Mesothelial cell of epicardium (in vitro differentiated cells): ENCODE measurements around the gene SERINC5. TPM values are rescaled to one million over a fixed set of nuclear protein-coding genes. Genes with fewer than 3 reads are reported as not detected.

Source experiments
- DNase-seq, 2 experiments: peaks; one replicate each; pipeline ENCODE4 v3.0.0; 2021; ENCODE audit warnings: low spot score in 2 of 2; ENCODE audit not compliant: unreplicated experiment in 2 of 2
- H3K27ac Mint-ChIP-seq: 2 replicates; pipeline ENCODE4 v1.8.0; 2021; ENCODE audit warnings: mixed read lengths
- H3K27me3 Mint-ChIP-seq: 2 replicates; pipeline ENCODE4 v1.8.0; 2021; ENCODE audit warnings: low read depth, mixed read lengths
- H3K36me3 Mint-ChIP-seq: 2 replicates; pipeline ENCODE4 v1.8.0; 2021; ENCODE audit warnings: mixed read lengths
- H3K4me1 Mint-ChIP-seq: 2 replicates; pipeline ENCODE4 v1.8.0; 2021; ENCODE audit warnings: mixed read lengths
- H3K4me3 Mint-ChIP-seq: 2 replicates; pipeline ENCODE4 v1.8.0; 2021; ENCODE audit warnings: mild to moderate bottlenecking, moderate library complexity, mixed read lengths
- H3K9me3 Mint-ChIP-seq: 2 replicates; pipeline ENCODE4 v1.8.0; 2021; ENCODE audit warnings: mixed read lengths
- total RNA-seq: library from RNA; stranded (reverse); gene quantifications from 3 replicates; pipeline ENCODE4 v1.2.1, GENCODE V29; 2021
- TF ChIP-seq, protein P1 (sequence below): fragments of 200-600 bp; sonication (generic); IDR thresholded peaks from one replicate; pipeline ENCODE4 v1.5.0; 2021; ENCODE audit warnings: antibody characterized with exemption; ENCODE audit not compliant: unreplicated experiment

Gene SERINC5
- total RNA-seq, 1 donor from 2014 or later, result 89.5 TPM

DNA sequence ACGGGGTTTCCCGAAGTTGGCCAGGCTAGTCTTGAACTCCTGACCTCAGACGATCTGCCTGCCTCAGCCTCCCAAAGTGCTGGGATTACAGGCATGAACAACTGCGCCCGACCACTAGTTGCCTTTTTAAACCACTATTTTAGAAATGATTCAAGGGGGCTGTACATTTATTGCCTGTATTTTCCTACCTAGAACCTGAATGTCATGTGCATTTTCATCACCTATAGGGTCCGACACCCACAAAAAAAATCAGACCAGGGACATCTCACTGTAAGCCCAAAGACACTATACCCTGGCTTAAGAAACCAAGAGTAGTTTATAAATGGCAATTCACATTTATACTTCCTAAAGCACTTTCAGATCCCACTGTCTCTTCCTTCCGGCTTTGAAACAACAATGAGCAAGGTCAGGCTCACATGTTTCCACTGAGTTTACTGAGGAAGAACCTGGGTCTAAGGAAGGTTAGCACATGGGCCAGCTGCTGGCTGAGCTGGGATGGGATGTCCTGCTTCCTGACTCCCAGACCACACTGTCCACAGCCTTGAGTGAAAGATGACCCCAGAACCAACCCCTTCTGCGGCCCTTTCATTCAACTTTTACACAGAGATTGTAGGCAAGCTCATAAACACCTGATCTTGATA is 87.3 kb downstream of the SERINC5 start:
- no peak for DNase-seq
- H3K27ac Mint-ChIP-seq, result peak overlapping the region; percentile 81
- no peaks in the 10 kb centered on the region for H3K27me3 Mint-ChIP-seq
- peaks cover 3% of the 10 kb centered on the region for H3K9me3 Mint-ChIP-seq
- H3K36me3 Mint-ChIP-seq, result peaks cover 21% of the 10 kb centered on the region
- no peak overlapping the region for H3K4me3 Mint-ChIP-seq
- TF ChIP-seq, protein P1, sequence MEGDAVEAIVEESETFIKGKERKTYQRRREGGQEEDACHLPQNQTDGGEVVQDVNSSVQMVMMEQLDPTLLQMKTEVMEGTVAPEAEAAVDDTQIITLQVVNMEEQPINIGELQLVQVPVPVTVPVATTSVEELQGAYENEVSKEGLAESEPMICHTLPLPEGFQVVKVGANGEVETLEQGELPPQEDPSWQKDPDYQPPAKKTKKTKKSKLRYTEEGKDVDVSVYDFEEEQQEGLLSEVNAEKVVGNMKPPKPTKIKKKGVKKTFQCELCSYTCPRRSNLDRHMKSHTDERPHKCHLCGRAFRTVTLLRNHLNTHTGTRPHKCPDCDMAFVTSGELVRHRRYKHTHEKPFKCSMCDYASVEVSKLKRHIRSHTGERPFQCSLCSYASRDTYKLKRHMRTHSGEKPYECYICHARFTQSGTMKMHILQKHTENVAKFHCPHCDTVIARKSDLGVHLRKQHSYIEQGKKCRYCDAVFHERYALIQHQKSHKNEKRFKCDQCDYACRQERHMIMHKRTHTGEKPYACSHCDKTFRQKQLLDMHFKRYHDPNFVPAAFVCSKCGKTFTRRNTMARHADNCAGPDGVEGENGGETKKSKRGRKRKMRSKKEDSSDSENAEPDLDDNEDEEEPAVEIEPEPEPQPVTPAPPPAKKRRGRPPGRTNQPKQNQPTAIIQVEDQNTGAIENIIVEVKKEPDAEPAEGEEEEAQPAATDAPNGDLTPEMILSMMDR, result no peak
- peaks cover 77% of the 10 kb centered on the region for H3K4me1 Mint-ChIP-seq

DNA sequence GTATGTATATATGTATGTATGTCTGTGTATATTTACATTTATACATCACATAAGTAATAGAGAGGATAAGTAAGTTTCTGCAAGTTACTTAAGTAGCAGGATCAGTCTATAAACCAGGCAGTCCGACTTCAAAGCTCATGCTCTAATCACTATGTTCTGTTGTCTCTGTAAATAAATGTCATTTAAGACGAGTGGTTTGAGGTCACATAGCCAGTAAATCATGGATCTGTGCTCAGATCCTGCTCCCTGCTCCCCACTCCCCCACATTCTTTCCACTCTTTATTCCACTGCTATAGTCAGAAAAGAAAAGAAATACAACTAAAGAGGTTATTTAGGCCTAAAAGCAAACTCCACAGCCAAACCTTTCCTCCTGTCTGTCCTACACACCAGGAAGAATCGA is 90.4 kb downstream of the SERINC5 start:
- Mint-ChIP-seq H3K36me3 (peaks cover 42% of the 10 kb centered on the region), H3K27me3 (no peaks in the 10 kb centered on the region), H3K27ac (peak overlapping the region; percentile 97), H3K9me3 (peaks cover 25% of the 10 kb centered on the region), H3K4me1 (peaks cover 58% of the 10 kb centered on the region), H3K4me3 (no peak overlapping the region)
- no peak for DNase-seq
- TF ChIP-seq, protein P1, result no peak

DNA sequence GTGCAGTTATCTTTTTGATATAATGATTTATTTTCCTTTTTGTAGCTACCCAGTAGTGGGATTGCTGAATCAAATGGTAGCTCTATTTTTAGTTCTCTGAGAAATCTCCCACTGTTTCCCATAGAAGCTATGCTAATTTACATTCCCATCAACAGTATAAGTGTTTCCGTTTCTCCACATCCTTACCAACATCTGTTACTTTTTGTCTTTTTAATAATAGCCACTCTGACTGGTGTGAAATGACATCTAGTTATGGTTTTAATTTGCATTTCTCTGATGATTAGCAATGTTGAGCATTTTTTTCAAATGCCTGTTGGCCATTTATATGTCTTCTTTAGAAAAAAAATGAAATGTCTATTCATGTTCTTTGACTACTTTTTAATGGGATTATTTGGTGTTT is 94.7 kb downstream of the SERINC5 start:
- peaks cover 44% of the 10 kb centered on the region for H3K36me3 Mint-ChIP-seq

DNA sequence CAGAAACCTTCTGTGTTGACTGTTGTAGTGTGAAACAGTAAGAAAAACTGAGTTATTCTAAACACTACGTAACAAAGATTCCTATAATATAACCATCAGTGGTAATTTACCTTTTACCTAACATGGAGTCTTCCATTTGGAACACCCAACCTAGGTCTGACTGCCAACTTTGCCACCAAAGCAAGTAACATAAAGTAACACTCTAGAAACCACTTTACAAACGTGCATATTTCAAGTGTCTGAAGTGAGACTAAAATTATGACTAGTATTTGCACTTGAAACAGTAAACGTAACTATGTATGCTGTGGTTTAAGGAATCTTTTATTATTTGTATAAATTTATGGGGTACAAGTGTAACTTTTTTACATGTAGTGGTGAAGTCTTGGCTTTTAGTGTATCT is 95.6 kb downstream of the SERINC5 start:
- Mint-ChIP-seq H3K4me1 (peaks cover 46% of the 10 kb centered on the region), H3K9me3 (peaks cover 25% of the 10 kb centered on the region), H3K27ac (no peak overlapping the region), H3K27me3 (no peaks in the 10 kb centered on the region), H3K4me3 (no peak overlapping the region), H3K36me3 (peaks cover 44% of the 10 kb centered on the region)
- TF ChIP-seq, protein P1, result no peak
- no peak for DNase-seq

More for the DNA sequence above, 94.7 kb downstream of the SERINC5 start:
- DNase-seq, result no peak
- no peak overlapping the region for H3K27ac Mint-ChIP-seq
- H3K4me1 Mint-ChIP-seq, result peaks cover 48% of the 10 kb centered on the region
- H3K9me3 Mint-ChIP-seq, result peaks cover 25% of the 10 kb centered on the region
- H3K27me3 Mint-ChIP-seq, result no peaks in the 10 kb centered on the region
- H3K4me3 Mint-ChIP-seq, result no peak overlapping the region
- TF ChIP-seq, protein P1, result no peak

DNA sequence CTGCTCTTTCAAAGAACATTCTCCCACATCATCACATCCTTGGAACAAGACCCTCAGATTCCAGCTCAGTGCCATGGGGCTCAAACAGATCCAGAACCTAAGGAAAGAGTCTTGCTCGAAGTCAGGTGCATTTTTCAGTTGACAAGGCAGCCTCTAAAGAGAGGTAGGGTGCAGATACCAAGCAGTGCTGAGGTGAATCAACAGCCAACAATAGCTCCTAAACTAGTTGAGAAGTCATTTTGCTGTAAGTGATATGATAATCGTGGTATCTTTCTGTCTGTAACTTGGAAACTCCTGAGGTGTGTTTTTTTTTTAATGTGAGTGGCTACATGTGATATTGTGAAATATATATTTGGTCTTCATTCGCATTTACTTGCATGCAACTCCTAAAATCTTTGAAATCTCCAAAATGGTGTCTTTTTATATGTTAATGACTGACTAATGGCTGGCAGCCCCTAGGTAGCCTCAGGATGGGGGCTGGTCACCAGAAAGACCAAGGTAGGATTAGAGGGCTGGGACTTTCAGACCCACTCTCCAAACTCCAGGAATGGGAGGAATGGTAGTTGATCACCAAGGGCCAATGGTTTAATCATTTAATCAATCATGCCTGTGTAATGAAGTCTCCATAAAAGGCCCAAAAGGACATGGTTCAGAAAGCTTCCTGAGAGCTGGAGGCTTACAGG is 96.6 kb downstream of the SERINC5 start:
- Mint-ChIP-seq H3K27ac (peak overlapping the region; percentile 19), H3K4me3 (no peak overlapping the region), H3K36me3 (peaks cover 48% of the 10 kb centered on the region), H3K9me3 (peaks cover 25% of the 10 kb centered on the region), H3K4me1 (peaks cover 45% of the 10 kb centered on the region), H3K27me3 (no peaks in the 10 kb centered on the region)
- no peak for DNase-seq
- TF ChIP-seq, protein P1, result no peak
